HG02943 (cell line): Measurements from ENCODE around the gene GNG10.
"Not testable (repeated sequence)": the region's sequence is repeated elsewhere in the genome, so short reads cannot be mapped to it uniquely, and the experiment has no call there.

Source experiments
- ATAC-seq: cut with Tn5 transposase; IDR thresholded peaks from one replicate; pipeline ENCODE4 v1.9.1; 2021; ENCODE audit warnings: mild to moderate bottlenecking, low read depth, moderate library complexity; ENCODE audit not compliant: unreplicated experiment

GNG10 gene

GRCh38 chr9:111648066-111648465, 13.3 kb upstream of the GNG10 start:
- ATAC-seq, result no peak

GRCh38 chr9:111649016-111649415, 12.4 kb upstream of the GNG10 start:
- ATAC-seq, result no peak

GRCh38 chr9:111657051-111657450, 4.4 kb upstream of the GNG10 start:
- no peak for ATAC-seq

GRCh38 chr9:111658943-111659342, 2.5 kb upstream of the GNG10 start:
- no peak for ATAC-seq

GRCh38 chr9:111659691-111660090, 1.7 kb upstream of the GNG10 start:
- no peak for ATAC-seq

- ATAC-seq, result peak; percentile 31
Observed at GRCh38 chr9:111661802-111662521, 557 bp downstream of the GNG10 start.

GRCh38 chr9:111662576-111663300, 1.3 kb downstream of the GNG10 start:
- ATAC-seq, result no peak

GRCh38 chr9:111663301-111663823, 2.0 kb downstream of the GNG10 start:
- ATAC-seq, result no peak

GRCh38 chr9:111668026-111668573, 6.7 kb downstream of the GNG10 start:
- no peak for ATAC-seq

GRCh38 chr9:111668601-111669000, 7.2 kb downstream of the GNG10 start:
- not testable (repeated sequence) for ATAC-seq

- ATAC-seq, result no peak
Observed at GRCh38 chr9:111674319-111674718, 12.9 kb downstream of the GNG10 start.

- ATAC-seq, result no peak
Observed at GRCh38 chr9:111676116-111676515, 14.7 kb downstream of the GNG10 start.

GRCh38 chr9:111678293-111678692, 16.9 kb downstream of the GNG10 start:
- no peak for ATAC-seq

- ATAC-seq, result no peak
Observed at GRCh38 chr9:111679199-111679598, 17.8 kb downstream of the GNG10 start.

- no peak for ATAC-seq
Observed at GRCh38 chr9:111683392-111683791, 22.0 kb downstream of the GNG10 start.

- ATAC-seq, result no peak
Observed at GRCh38 chr9:111691672-111692329, 30.4 kb downstream of the GNG10 start.

- no peak for ATAC-seq
Observed at GRCh38 chr9:111696796-111697195, 35.4 kb downstream of the GNG10 start.

GRCh38 chr9:111700776-111701175, 39.4 kb downstream of the GNG10 start:
- ATAC-seq, result no peak

GRCh38 chr9:111704503-111704902, 43.1 kb downstream of the GNG10 start:
- ATAC-seq, result no peak

- no peak for ATAC-seq
Observed at GRCh38 chr9:111711548-111711947, 50.1 kb downstream of the GNG10 start.

- no peak for ATAC-seq
Observed at GRCh38 chr9:111712369-111712768, 51.0 kb downstream of the GNG10 start.
